Thyroid gland (tissue), 4 donors: ENCODE data around the gene CPA1. TPM values are rescaled to one million over a fixed set of nuclear protein-coding genes. Genes with fewer than 3 reads are reported as not detected.

Experiments
- DNase-seq, 2 donors: peaks; one replicate each; pipeline ENCODE4 v3.0.0-alpha.2; 2019
- H3K27ac ChIP-seq, 3 donors: fragments of 200-600 bp; sonication (generic); 1 replicate in 2 of 3; 2 replicates in 1 of 3; pipeline ENCODE4 v1.5.1; 2016 to 2019; ENCODE audit warnings: mild to moderate bottlenecking in 1 of 3, moderate library complexity in 1 of 3
- H3K27me3 ChIP-seq: fragments of 200-600 bp; sonication (generic); one replicate; pipeline ENCODE4 v1.5.1; 2019
- H3K36me3 ChIP-seq, 2 donors: fragments of 200-600 bp; sonication (generic); one replicate each; pipeline ENCODE4 v1.5.1; 2016 to 2019
- H3K4me1 ChIP-seq, 2 donors: fragments of 200-600 bp; sonication (generic); one replicate each; pipeline ENCODE4 v1.5.1; 2017 to 2019
- H3K4me3 ChIP-seq, 3 donors: fragments of 200-600 bp; sonication (generic); replicated peaks in 1 of 3; 1 replicate in 2 of 3; 2 replicates in 1 of 3; pipeline ENCODE4 v1.5.1; 2016; ENCODE audit warnings: mild to moderate bottlenecking in 1 of 3
- H3K9me3 ChIP-seq: fragments of 200-600 bp; sonication (generic); one replicate; pipeline ENCODE4 v1.5.1; 2017
- CTCF ChIP-seq, 6 experiments: fragments of 200-600 bp in 3 of 6; fragments of 450-650 bp in 3 of 6; sonication (generic) in 3 of 6; IDR thresholded peaks; one replicate each; pipeline ENCODE4 v1.5.1; 2016 to 2019; ENCODE audit warnings: antibody characterized with exemption in 6 of 6, mild to moderate bottlenecking in 2 of 6, inconsistent platforms in 1 of 6, moderate library complexity in 1 of 6
- POLR2A ChIP-seq, 2 donors: fragments of 450-650 bp; IDR thresholded peaks; one replicate each; pipeline ENCODE4 v1.6.1; 2017; ENCODE audit warnings: antibody characterized with exemption in 2 of 2, mild to moderate bottlenecking in 2 of 2, moderate library complexity in 1 of 2
- WGBS, 2 donors: methylation state at CpG; one replicate each; pipeline ENCODE4 v1.1.5; 2017; 5-methylcytosine and 5-hydroxymethylcytosine counted together
- intact Hi-C: fragments of 100-400 bp; cut with DNase I; formaldehyde crosslinking; loops from one replicate; pipeline ENCODE4 v1.15.1; 2023
- total RNA-seq, 4 donors: library from RNA; depleted of rRNA; stranded (reverse); fragments of >200 nt; gene quantifications; one replicate each; pipeline ENCODE4 v1.2.3, GENCODE V29; 2016

The CPA1 gene
- total RNA-seq, 4 donors from 2014 or later, result 1.3 TPM; not detected in 3

- DNase-seq, result no peak
- no peaks in the 10 kb centered on the region for H3K27me3 ChIP-seq
- no peaks in the 10 kb centered on the region for H3K4me1 ChIP-seq
- H3K36me3 ChIP-seq, result no peaks in the 10 kb centered on the region
- intact Hi-C loops, result no loop called here
- 86 to 90% methylated on average over 3 of the region's 3 CpGs for WGBS, 2 donors
- no peaks in the 10 kb centered on the region for H3K9me3 ChIP-seq
- no peak overlapping the region for H3K4me3 ChIP-seq
- no peak overlapping the region for H3K27ac ChIP-seq
- TF ChIP-seq POLR2A (IDR thresholded peaks at IDR 0.05), result no peak
- no peak for TF ChIP-seq CTCF (IDR thresholded peaks at IDR 0.05)
Observed at GRCh38 chr7:130432886-130433285, 52.6 kb downstream of the CPA1 start.

GRCh38 chr7:130433301-130433700, 53.0 kb downstream of the CPA1 start:
- intact Hi-C loops, result no loop called here
- no peaks in the 10 kb centered on the region for H3K9me3 ChIP-seq
- no peak overlapping the region for H3K27ac ChIP-seq
- TF ChIP-seq POLR2A (IDR thresholded peaks at IDR 0.05), result no peak
- no peak for TF ChIP-seq CTCF (IDR thresholded peaks at IDR 0.05)
- WGBS, 2 donors, result 86 to 95% methylated on average over 1 of the region's 1 CpG
- no peak overlapping the region for H3K4me3 ChIP-seq
- H3K27me3 ChIP-seq, result no peaks in the 10 kb centered on the region
- H3K4me1 ChIP-seq, result no peaks in the 10 kb centered on the region
- DNase-seq, result no peak
- H3K36me3 ChIP-seq, result no peaks in the 10 kb centered on the region

DNA sequence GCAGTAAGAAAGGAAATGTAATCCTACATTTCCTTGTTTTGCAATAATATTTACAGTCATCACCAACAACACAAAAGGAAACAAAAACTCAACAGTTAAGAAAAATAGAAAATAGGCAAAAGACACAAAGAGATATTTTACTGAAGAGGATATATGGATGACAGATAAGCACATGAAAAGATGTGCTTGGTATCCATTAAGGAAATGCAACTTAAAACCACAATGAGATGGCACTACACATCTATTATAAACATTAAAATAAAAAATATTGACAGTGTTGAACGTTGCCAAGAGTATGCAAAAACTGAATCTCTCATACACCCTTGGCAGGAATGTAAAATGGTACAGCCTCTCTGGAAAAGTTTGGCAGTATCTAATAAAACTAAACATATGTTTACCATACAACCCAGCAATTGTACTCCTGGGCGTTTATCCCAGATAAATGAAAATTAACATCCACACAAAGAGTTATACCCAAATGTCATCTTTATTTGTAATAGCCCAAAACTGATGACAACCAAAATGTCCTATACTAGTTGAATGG, 55.1 kb downstream of the CPA1 start:
- intact Hi-C loops, result no loop called here
- no peak for DNase-seq
- Histone ChIP-seq H3K9me3 (no peaks in the 10 kb centered on the region), H3K27ac (no peak overlapping the region), H3K4me1 (peaks cover 0 to 4% of the 10 kb centered on the region in 2 donors), H3K27me3 (no peaks in the 10 kb centered on the region), H3K36me3 (no peaks in the 10 kb centered on the region), H3K4me3 (no peak overlapping the region)
- TF ChIP-seq CTCF (IDR thresholded peaks at IDR 0.05) (no peak), POLR2A (IDR thresholded peaks at IDR 0.05) (no peak)
- 77 to 82% methylated on average over 2 of the region's 2 CpGs for WGBS, 2 donors

GRCh38 chr7:130436253-130436652, 56.0 kb downstream of the CPA1 start:
- Histone ChIP-seq H3K36me3 (no peaks in the 10 kb centered on the region), H3K27ac (no peak overlapping the region), H3K4me3 (no peak overlapping the region), H3K4me1 (peaks cover 0 to 5% of the 10 kb centered on the region in 2 donors), H3K9me3 (no peaks in the 10 kb centered on the region), H3K27me3 (no peaks in the 10 kb centered on the region)
- TF ChIP-seq POLR2A (IDR thresholded peaks at IDR 0.05) (no peak), CTCF (IDR thresholded peaks at IDR 0.05) (no peak)
- no peak for DNase-seq
- 92 to 98% methylated on average over 1 of the region's 1 CpG for WGBS, 2 donors
- intact Hi-C loops, result no loop called here

Other genes starting within 250 kb of the CPA1 start
- 10 to 100 TPM; 19.5 to 28.0 (median 24.5) TPM for gene TMEM209, start 175.1 kb upstream of the CPA1 start, total RNA-seq
- gene SSMEM1, start 172.6 kb upstream of the CPA1 start, total RNA-seq, result not detected
- gene CPA2, start 113.6 kb upstream of the CPA1 start, total RNA-seq, result not detected
- gene CPA4, start 87.3 kb upstream of the CPA1 start, total RNA-seq, result not detected
- not detected for gene CPA5, start 35.7 kb upstream of the CPA1 start, total RNA-seq
- 10 to 100 TPM in 1 of 4 donors, 1 to 10 TPM in 3; 3.1 to 10.7 (median 7.9) TPM for gene CEP41, start 60.5 kb downstream of the CPA1 start, total RNA-seq
- gene MEST, start 111.6 kb downstream of the CPA1 start, total RNA-seq, result 10 to 100 TPM; 20.7 to 29.8 (median 25.5) TPM